NCI-H2227 treated with DMSO at 0.1 percent for 48 hours (cell line): Measurements from ENCODE around the gene ALDH7A1.
"Not testable (repeated sequence)": the region's sequence is repeated elsewhere in the genome, so short reads cannot be mapped to it uniquely, and the experiment has no call there.

Source experiments
- DNase-seq: peaks from one replicate; lab custom pipeline; 2025; lab: John Stamatoyannopoulos, UW

Gene ALDH7A1

GRCh38 chr5:126535856-126536545 is 59.0 kb downstream of the ALDH7A1 start:
- no peak for DNase-seq

DNA sequence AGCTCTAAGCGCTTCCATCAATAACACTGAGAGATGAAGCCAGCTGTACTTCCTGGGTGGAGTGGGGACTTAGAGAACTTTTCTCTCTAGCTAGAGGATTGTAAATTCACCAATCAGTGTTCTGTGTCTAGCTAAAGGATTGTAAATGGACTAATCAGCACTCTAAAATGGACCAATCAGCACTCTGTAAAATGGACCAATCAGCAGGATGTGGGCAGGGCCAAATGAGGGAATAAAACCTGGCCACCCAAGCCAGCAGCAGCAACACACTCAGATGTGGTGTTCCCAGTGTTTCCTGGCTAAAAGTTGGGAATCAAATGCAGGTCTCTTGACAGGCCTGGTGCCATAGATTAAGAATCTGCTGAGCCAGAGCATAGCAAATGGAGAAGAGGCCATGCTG is 60.5 kb downstream of the ALDH7A1 start:
- no peak for DNase-seq

GRCh38 chr5:126531543-126532120 is 63.4 kb downstream of the ALDH7A1 start:
- no peak for DNase-seq

GRCh38 chr5:126527892-126528291 is 67.1 kb downstream of the ALDH7A1 start:
- no peak for DNase-seq

DNA sequence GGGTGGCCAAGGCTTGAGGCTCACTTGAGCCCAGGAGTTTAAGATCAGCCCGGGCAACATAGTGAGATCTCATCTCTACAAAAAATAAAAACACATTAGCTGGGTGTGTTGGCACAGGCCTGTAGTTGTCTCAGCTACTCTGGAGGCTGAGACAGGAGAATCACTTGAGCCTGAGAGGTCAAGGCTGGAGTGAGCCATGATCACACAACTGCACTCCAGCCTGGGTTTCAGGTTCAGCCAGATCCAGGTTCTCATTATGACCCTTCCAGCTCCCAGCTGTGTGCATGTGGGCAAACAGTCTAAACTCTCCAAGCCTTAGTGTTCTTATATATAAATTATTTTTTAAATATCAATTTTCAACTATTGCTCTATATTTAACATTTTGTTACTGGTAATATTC is 67.9 kb downstream of the ALDH7A1 start:
- DNase-seq = no peak

DNA sequence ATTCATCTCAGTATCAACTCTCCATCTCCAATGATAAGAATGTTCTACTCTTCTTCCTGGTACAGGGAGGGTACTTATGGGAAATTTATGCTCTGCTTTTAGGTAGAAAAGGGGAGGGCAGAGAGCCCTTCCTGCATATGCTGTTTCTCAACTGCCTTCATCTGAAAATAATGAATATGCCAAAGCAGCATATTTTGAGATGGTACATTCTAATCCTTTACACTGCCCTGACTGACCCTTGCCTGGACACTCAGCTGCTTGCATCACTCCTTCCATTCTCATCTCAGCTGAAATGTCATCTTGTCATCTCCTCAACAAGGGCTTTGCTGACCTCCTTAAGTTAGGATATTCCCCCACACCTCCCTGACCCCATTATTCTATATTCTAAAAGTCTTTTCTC is 68.5 kb downstream of the ALDH7A1 start:
- DNase-seq = no peak

GRCh38 chr5:126525630-126526245 is 69.3 kb downstream of the ALDH7A1 start:
- no peak for DNase-seq

GRCh38 chr5:126523818-126524510 is 71.1 kb downstream of the ALDH7A1 start:
- DNase-seq = no peak

GRCh38 chr5:126521130-126521529 is 73.9 kb downstream of the ALDH7A1 start:
- DNase-seq = no peak

GRCh38 chr5:126520593-126520953 is 74.4 kb downstream of the ALDH7A1 start:
- DNase-seq = no peak

- DNase-seq = peak; percentile 6
These were observed 75.1 kb downstream of the ALDH7A1 start for GRCh38 chr5:126519637-126520592.

DNA sequence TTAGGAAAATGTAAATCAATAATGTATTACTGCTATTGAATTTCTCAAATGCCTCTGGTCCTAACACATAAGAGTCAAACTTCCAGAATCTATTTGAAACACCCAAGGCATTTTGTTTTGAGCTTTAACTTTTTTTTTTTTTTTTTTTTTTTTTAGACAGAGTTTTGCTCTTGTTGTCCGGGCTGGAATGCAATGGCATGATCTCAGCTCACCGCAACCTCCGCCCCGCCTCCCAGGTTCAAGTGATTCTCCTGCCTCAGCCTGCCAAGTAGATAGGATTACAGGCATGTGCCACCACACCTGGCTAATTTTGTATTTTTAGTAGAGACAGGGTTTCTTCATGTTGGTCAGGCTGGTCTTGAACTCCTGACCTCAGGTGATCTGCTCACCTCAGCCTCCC is 75.8 kb downstream of the ALDH7A1 start:
- DNase-seq = not testable (repeated sequence)

- DNase-seq = no peak
These were observed 78.2 kb downstream of the ALDH7A1 start for GRCh38 chr5:126516852-126517251.

GRCh38 chr5:126516133-126516532 is 78.9 kb downstream of the ALDH7A1 start:
- peak; percentile 46 for DNase-seq

- DNase-seq = no peak
These were observed 79.7 kb downstream of the ALDH7A1 start for GRCh38 chr5:126515337-126515736.

DNA sequence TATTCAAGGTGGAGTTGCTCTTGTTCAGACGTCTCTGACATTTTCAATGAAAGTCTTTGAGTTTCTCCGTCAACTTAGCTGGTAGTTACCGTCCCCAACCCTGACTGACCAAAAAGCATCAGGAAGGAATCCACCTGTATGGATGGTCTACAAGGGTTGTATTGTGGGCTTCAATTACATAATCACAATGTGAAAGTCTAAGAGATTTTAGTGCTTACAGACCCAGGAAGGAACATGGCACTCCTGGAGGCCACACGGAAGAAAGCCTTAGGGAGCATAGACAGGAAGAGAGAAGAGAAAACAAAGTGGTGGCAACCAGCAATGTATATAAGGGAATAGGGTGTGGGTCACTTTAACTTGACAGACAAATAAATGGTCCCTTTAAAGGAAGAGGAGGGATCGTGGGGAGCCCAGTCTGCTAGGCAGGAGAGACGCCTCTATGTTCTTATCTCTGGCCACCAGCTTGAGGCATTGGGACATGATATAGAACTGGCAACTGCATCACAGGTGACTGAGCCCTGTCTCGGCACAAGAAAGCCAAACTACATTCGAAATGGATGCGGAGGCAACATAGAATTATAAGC is 80.4 kb downstream of the ALDH7A1 start:
- no peak for DNase-seq

DNA sequence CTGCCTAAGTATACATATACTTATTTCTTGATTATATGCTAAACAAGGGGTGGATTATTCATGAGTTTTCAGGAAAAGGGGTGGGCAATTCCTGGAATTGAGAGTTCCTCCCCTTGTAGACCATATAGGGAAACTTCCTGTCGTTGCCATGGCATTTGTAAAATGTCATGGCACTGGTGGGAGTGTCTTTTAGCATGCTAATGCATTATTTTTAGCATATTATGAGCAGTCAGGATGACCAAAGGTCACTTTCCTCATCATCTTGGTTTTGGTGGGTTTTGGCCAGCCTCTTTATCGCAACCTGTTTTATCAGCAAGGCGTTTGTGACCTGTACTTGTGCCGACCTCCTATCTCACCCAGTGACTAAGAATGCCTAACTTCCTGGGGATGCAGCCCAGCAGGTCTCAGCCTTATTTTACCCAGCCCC is 80.9 kb downstream of the ALDH7A1 start:
- DNase-seq = no peak

GRCh38 chr5:126513703-126514102 is 81.3 kb downstream of the ALDH7A1 start:
- DNase-seq = no peak

- no peak for DNase-seq
These were observed 81.7 kb downstream of the ALDH7A1 start for GRCh38 chr5:126513302-126513701.

- no peak for DNase-seq
These were observed 82.6 kb downstream of the ALDH7A1 start for GRCh38 chr5:126512451-126512850.

DNA sequence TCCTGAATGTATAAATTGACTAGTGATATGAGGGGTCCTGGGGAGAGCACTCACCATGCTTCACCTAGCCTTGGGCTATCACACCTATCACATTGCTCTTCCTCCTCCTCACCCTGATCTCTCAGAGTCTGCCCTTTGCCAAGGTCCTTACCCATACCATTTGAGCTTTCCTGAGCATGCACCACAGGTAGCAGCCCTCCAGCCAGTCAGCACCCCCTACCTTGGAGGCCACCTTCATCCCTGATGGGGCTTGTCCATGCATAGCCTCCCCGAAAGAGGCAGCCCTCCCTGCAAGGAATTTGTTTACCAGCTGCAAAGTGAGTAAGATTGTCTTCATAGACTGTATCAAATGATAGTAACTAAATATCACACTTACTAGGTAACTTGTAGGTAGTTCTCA is 83.1 kb downstream of the ALDH7A1 start:
- no peak for DNase-seq
